Adrenal gland (tissue), 5 donors: ENCODE results near the gene FNIP2.

ENCODE experiments used
- POLR2A ChIP-seq, 2 donors: fragments of 450-650 bp; IDR thresholded peaks; one replicate each; pipeline ENCODE4 v1.6.1; 2017; ENCODE audit warnings: antibody characterized with exemption in 2 of 2, mild to moderate bottlenecking in 2 of 2, moderate library complexity in 1 of 2
- TF ChIP-seq, protein P1 (sequence below), 6 experiments: fragments of 450-650 bp in 4 of 6; fragments of 200-600 bp in 2 of 6; sonication (generic) in 1 of 6; IDR thresholded peaks; 1 replicate in 5 of 6; 2 replicates in 1 of 6; pipeline versions ENCODE4 v1.5.1 to v1.8.0; 2016 to 2021; ENCODE audit warnings: antibody characterized with exemption in 6 of 6, mild to moderate bottlenecking in 2 of 6, moderate library complexity in 1 of 6
- donor health status: DM: no; HTN: no; CAD: no.

DNA sequence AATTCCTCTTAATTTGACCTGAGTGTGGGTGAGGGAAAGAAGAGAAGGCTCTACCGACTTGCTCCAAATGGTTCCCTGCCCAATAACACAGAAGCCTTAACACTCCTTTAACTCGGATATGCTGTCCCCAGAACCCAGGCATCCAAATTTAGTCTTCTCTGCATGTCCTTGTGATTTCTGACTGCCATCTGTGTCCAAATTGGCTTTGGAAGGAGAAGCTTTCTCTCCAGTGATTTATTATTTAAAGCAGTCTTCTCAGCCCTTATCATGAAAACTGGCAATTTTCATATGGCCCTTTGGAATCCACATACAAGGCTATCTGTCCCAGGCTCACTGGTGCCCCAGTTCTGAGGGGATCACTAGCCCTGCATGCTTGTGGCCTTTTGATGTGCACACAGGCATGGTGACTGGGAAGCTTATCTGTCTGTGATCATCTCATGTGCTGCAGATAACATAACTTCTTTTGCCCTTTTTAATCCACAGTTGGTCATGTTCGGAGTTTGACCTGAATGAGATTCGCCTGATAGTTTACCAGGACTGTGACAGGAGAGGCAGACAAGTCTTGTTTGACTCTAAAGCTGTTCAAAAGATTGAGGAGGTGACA lies 56.7 kb downstream of the FNIP2 start:
- TF ChIP-seq, protein P1, sequence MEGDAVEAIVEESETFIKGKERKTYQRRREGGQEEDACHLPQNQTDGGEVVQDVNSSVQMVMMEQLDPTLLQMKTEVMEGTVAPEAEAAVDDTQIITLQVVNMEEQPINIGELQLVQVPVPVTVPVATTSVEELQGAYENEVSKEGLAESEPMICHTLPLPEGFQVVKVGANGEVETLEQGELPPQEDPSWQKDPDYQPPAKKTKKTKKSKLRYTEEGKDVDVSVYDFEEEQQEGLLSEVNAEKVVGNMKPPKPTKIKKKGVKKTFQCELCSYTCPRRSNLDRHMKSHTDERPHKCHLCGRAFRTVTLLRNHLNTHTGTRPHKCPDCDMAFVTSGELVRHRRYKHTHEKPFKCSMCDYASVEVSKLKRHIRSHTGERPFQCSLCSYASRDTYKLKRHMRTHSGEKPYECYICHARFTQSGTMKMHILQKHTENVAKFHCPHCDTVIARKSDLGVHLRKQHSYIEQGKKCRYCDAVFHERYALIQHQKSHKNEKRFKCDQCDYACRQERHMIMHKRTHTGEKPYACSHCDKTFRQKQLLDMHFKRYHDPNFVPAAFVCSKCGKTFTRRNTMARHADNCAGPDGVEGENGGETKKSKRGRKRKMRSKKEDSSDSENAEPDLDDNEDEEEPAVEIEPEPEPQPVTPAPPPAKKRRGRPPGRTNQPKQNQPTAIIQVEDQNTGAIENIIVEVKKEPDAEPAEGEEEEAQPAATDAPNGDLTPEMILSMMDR (IDR thresholded peaks at IDR 0.05), result no peak
- TF ChIP-seq POLR2A (IDR thresholded peaks at IDR 0.05), result no peak
